Measurements from ENCODE around the gene NCBP3. TPM values are rescaled to one million over a fixed set of nuclear protein-coding genes. Genes with fewer than 3 reads are reported as not detected.
A peak's percentile ranks its signal among the peaks of the same experiment; 100 is the strongest.

NCBP3 gene
- total RNA-seq, 4 donors from 2014 or later = 15.0 to 33.9 (median 21.9) TPM

DNA sequence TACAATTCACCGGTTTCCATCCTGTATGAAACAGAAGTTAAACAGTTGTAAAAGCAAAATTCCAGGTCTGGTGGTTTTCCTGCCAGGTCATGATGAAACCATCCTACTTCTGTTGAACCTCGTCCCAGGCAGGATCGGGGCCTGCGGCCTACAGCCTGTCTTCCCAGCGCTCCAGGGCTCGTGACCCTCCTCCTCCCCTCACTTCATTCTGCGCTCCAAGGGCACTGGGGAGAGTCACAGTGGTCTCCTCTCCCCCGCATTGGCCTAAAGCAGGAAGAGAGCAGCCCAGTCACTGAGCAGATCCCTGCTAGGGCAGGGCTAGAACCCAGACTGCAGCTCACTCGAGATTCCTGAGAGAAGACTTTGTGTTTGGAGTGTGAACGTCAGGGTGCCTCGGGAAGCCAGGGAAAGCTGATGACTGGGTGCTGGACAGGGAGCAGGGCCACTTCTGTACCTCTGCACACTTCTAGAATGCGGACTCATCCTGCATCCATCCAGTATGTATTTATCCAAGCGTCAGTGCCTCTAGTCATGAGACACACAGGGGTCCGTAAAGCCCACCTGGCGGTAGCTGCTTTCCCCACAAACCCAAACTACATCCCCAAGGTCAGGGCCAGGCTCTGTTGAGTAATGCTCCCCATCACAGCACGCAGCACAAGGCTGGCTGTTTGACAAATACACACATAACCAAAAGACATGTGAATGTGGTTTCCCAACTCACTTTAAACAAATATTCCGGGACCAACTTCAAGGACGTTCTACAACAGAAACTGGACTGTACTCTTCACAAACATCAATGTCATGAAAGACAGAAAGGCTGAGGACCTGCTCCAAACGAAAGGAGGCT is 43.4 kb downstream of the NCBP3 start:
- peaks cover 0 to 21% (median 12%) of the 10 kb centered on the region in 4 donors for H3K36me3 ChIP-seq
- peaks cover 5 to 23% (median 22%) of the 10 kb centered on the region in 4 donors for H3K4me1 ChIP-seq
- no peak overlapping the region for H3K4me3 ChIP-seq
- H3K9me3 ChIP-seq = no peaks in the 10 kb centered on the region
- peaks cover 0 to 5% (median 0%) of the 10 kb centered on the region in 4 donors for H3K27me3 ChIP-seq
- peak overlapping the region; percentile 73 to 85 (median 82) for H3K27ac ChIP-seq (replicated peaks in 1 of 4)
- 70% methylated on average over 18 of the region's 19 CpGs for WGBS
- TF ChIP-seq EP300 (IDR thresholded peaks at IDR 0.05) (peak; percentile 48), POLR2AphosphoS5 (IDR thresholded peaks at IDR 0.05) (peak; percentile 74 to 77), POLR2A (IDR thresholded peaks at IDR 0.05; ENCODE audit: low read depth) (no peak)
- TF ChIP-seq, protein P1, sequence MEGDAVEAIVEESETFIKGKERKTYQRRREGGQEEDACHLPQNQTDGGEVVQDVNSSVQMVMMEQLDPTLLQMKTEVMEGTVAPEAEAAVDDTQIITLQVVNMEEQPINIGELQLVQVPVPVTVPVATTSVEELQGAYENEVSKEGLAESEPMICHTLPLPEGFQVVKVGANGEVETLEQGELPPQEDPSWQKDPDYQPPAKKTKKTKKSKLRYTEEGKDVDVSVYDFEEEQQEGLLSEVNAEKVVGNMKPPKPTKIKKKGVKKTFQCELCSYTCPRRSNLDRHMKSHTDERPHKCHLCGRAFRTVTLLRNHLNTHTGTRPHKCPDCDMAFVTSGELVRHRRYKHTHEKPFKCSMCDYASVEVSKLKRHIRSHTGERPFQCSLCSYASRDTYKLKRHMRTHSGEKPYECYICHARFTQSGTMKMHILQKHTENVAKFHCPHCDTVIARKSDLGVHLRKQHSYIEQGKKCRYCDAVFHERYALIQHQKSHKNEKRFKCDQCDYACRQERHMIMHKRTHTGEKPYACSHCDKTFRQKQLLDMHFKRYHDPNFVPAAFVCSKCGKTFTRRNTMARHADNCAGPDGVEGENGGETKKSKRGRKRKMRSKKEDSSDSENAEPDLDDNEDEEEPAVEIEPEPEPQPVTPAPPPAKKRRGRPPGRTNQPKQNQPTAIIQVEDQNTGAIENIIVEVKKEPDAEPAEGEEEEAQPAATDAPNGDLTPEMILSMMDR (IDR thresholded peaks at IDR 0.05) = no peak
- intact Hi-C loops (cut with DNase I) = loop anchor here (5.0 kb wide), 1 partner anchor 65 kb away; no protein-coding TSS in a partner anchor
- DNase-seq (ENCODE audit: extremely low spot score) = no peak

DNA sequence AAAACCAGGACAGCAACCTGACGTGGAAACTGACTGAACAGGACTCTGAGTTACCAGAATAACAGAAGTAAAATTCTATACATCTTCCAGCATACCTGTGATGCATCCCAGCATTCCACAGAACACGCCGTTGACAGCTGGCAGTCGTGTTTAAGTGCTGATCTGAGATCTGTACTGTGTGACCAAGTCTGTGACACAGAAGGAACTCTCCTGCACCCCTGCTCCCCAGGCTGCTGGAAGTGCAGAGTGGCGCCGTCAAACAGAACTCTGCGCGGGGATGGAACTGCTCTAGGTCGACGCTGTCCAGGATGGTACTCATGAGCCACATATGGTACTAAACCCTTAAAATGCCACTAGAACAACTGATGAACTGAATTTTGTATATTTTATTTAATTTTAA is 44.3 kb downstream of the NCBP3 start:
- DNase-seq (ENCODE audit: extremely low spot score) = no peak
- H3K27ac ChIP-seq (replicated peaks in 1 of 4) = peak overlapping the region; percentile 73 to 85 (median 82)

DNA sequence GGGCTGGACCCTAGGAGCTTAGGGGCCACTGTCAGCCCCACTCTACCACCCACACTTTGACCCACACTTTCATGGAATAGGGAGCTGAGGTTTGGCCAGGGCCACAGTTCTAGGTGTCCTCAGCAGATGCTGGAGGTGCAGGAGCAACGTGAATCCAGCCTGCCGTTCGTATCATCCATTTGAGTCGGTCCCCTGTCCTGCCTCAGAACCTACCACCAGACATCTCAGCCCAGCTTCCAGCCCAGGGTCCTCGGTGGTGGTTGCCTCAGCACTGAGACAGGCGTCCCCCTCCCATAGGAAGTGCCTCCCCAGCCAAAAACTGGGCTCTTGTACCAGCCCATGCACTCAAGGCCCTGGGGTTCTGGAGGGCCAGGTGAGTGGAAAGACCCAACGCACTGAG is 44.7 kb downstream of the NCBP3 start:
- intact Hi-C loops (cut with DNase I) = loop anchor here (5.0 kb wide), 1 partner anchor 64 kb away; no protein-coding TSS in a partner anchor
- peaks cover 0 to 5% (median 0%) of the 10 kb centered on the region in 4 donors for H3K27me3 ChIP-seq
- H3K4me3 ChIP-seq = no peak overlapping the region
- no peak for DNase-seq (ENCODE audit: extremely low spot score)
- H3K36me3 ChIP-seq = peaks cover 0 to 11% (median 2%) of the 10 kb centered on the region in 4 donors
- peaks cover 5 to 23% (median 22%) of the 10 kb centered on the region in 4 donors for H3K4me1 ChIP-seq
- no peaks in the 10 kb centered on the region for H3K9me3 ChIP-seq
- WGBS = 93% methylated on average over 5 of the region's 7 CpGs
- TF ChIP-seq POLR2A (IDR thresholded peaks at IDR 0.05; ENCODE audit: low read depth) = no peak
- TF ChIP-seq POLR2AphosphoS5 (IDR thresholded peaks at IDR 0.05) = no peak
- no peak for TF ChIP-seq EP300 (IDR thresholded peaks at IDR 0.05)
- TF ChIP-seq, protein P1 (IDR thresholded peaks at IDR 0.05) = no peak
- no peak overlapping the region for H3K27ac ChIP-seq (replicated peaks in 1 of 4)

More for the DNA sequence above, 44.3 kb downstream of the NCBP3 start:
- Histone ChIP-seq H3K4me3 (no peak overlapping the region), H3K27me3 (peaks cover 0 to 5% (median 0%) of the 10 kb centered on the region in 4 donors), H3K4me1 (peaks cover 5 to 23% (median 22%) of the 10 kb centered on the region in 4 donors), H3K36me3 (peaks cover 0 to 12% (median 3%) of the 10 kb centered on the region in 4 donors), H3K9me3 (no peaks in the 10 kb centered on the region)
- intact Hi-C loops (cut with DNase I) = loop anchor here (5.0 kb wide), 1 partner anchor 64 kb away; no protein-coding TSS in a partner anchor
- no peak for TF ChIP-seq POLR2AphosphoS5 (IDR thresholded peaks at IDR 0.05)
- no peak for TF ChIP-seq EP300 (IDR thresholded peaks at IDR 0.05)
- no peak for TF ChIP-seq POLR2A (IDR thresholded peaks at IDR 0.05; ENCODE audit: low read depth)
- TF ChIP-seq, protein P1 (IDR thresholded peaks at IDR 0.05) = no peak
- WGBS = 95% methylated on average over 10 of the region's 10 CpGs

DNA sequence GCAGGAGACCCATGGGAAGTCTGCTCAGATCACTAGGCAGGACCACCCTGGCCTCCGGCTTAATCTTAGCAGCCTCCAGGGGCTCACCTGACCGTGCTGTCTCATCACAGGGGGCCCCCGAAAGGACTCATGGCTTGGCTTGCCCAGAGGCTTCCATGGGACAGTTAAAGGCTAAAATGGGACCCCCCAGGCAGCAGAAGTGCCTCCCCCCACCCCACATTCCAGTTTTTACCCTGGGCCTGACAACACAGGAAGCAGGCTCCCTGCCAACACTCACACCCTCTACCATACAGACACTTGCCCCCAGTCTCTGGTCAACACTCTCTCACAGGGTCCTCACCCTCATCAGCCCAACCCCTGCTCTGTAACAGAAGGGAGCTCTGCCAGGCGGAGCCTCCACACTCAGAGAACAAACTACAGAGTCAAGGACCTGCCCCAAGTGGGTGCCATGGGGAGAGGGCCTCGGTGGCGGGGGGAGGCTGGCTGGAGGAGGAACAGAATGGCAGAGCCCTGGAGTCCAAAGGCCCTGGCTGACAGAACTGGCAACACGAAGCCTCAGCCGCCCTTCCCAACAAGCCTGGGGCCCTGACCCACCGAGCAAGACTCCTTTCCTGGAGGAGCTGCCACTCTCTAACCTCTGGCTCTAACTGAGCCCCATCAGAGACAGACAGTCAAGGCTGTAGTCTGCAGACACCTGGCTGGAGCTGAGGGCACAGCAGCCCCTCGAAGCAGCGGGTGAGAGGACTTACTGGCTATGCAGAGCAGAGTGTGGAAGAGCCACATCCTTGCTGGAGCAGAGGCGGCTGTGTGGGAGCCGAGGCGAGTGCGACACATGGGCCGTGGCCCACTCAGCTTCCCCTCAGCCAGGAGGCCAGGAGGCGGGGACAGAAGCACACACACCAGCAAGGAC is 45.4 kb downstream of the NCBP3 start, which contains the start of gene ITGAE:
TSS of gene ITGAE (minus strand) at position 827 of the 910 bp plus-strand sequence. CDS start at position 783, 44 bp downstream.
- Histone ChIP-seq H3K4me3 (no peak within 1 kb of the TSS), H3K9me3 (no peaks in the 10 kb centered on the region), H3K36me3 (peaks cover 0 to 8% (median 0%) of the 10 kb centered on the region in 4 donors), H3K27ac (replicated peaks in 1 of 4) (peak within 1 kb of the TSS; percentile 73 to 85 (median 82)), H3K27me3 (peaks cover 0 to 5% (median 0%) of the 10 kb centered on the region in 4 donors), H3K4me1 (peaks cover 5 to 23% (median 22%) of the 10 kb centered on the region in 4 donors)
- intact Hi-C loops (cut with DNase I) = loop anchor here (5.0 kb wide), 1 partner anchor 63 kb away; no protein-coding TSS in a partner anchor
- TF ChIP-seq POLR2AphosphoS5 (IDR thresholded peaks at IDR 0.05) = no peak
- TF ChIP-seq, protein P1 (IDR thresholded peaks at IDR 0.05) = no peak
- TF ChIP-seq EP300 (IDR thresholded peaks at IDR 0.05) = no peak
- no peak for TF ChIP-seq POLR2A (IDR thresholded peaks at IDR 0.05; ENCODE audit: low read depth)
- DNase-seq (ENCODE audit: extremely low spot score) = no peak
- WGBS = 89% methylated on average over 11 of the region's 17 CpGs
